IPS-11a (cell line): ENCODE results near the gene IL2RG.

ENCODE experiments used
- H3K4me3 ChIP-seq: one replicate; pipeline ENCODE4 v1.5.1; 2013; ENCODE audit warnings: low read depth, low read length, control low read depth

The IL2RG gene

DNA sequence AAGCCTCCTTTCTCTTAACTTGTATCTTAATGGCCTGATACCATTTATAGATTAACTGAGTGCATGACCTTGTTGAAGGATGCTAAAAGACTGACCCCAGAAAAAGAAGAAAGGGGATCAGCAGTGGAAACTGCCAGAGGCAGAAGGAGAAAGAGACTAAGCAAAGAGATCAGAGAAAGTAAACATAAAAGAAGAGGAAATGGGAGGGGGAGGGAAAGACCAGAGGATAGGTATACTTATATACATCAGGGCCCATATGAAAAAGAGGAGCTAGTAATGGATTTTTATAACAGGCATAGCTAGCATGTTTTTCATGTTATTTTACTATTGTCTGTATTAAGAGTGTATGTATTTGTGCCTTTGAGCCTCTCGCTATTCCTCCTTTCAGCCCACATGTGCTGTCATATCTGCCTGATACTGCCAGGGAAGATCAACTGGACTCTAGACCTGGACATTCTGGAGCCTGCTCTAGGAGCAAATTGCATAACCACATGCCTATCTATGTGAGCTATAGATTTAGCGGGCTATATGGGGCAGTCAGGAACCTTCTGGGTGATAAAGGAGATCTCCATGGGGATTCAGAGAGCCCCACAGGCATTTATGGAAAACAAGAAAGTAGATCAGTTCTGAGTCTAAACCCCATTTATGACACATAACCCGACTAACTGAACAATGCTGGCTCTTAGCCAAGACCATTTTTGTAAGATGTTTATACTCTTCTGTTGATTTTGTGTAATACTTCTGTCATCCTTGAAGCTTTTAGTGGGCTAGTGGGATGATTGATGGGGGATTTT is 29.9 kb downstream of the IL2RG start:
- H3K4me3 ChIP-seq = no peak overlapping the region

DNA sequence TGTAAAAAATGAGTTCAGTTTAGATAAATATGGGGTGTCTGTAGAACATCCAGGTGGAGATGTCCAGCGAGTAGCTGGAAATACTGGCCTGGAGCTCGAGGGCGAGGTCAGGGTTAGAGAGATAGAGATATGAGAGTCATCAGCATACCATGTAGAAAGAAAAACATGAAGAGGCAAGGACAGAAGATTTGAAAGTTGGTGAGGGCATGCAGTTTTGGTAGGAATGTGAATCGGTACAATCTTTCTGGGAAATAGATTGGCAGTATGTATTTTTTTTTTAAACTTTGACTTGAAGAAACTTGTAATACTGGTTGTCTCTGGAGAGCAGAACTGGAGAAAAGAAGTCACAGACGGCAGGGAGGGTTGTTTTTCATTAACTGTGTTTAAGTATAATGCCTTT is 40.8 kb downstream of the IL2RG start:
- no peak overlapping the region for H3K4me3 ChIP-seq

DNA sequence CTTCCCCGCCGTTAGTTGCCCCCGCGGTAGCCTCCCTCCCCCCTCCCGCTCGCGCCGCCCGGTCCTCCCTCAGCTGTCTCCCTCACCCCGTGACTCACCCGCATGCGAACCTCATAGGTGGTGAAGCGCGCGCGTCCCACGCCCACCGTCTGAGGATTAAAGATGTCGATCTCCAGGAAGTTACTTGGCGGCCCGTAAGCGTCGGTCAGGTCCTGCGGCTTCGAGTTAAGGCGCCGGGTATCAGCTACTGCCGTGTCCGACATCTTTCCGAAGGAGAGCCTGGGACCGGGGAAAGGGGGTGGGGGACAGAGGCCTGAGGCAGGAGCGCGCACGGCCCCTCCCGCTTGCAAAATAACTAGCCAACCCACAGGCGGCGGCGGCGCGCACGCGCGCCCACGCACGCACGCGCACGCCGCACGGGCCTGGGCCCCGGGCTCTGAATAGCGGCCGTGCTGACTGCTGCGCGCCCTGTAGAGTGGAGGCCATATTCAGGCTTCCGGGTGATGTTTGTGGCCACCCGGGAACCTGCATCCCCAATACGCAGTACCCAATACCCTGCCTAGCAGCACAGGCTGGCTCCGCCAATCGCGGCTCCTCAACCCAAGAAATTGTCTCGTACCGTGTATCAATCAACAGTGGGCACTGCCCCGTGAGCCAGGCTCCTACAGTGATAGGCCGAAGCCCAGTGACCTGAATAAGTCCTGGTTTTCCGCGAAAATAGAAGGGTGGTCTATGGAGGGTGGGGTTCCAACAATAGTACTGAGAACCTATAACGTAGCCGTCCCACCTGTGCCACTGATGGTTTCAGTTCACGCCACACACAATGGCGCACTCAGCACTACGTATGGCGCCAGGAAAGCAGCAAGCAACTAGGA is 43.1 kb downstream of the IL2RG start, which contains the start of gene SNX12:
TSS of gene SNX12 (minus strand) at position 291 of the 875 bp plus-strand sequence. CDS start at position 263, 28 bp downstream.
- peak within 1 kb of the TSS; percentile 69 for H3K4me3 ChIP-seq

DNA sequence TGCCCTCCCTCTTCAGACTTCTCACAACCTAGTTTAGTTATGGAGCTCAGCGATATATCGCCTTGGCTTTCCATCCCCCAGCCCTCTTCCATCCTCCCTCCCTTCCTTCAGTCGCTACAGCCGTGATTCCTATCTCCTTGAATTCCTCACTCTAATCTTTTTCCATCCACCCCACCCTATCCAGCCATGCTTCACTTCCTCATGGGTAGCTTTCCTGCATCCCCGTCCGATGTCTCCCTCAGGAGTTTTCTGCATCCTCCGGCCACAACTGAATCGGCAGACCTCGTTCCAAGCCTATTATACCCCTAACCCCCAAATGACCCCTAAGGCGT is 43.7 kb downstream of the IL2RG start:
- H3K4me3 ChIP-seq = peak overlapping the region; percentile 56

- H3K4me3 ChIP-seq = peak overlapping the region; percentile 56
These were observed 44.3 kb downstream of the IL2RG start for GRCh38 chrX:71067089-71067488.

- H3K4me3 ChIP-seq = no peak overlapping the region
These were observed 51.2 kb downstream of the IL2RG start for GRCh38 chrX:71060127-71060526.

DNA sequence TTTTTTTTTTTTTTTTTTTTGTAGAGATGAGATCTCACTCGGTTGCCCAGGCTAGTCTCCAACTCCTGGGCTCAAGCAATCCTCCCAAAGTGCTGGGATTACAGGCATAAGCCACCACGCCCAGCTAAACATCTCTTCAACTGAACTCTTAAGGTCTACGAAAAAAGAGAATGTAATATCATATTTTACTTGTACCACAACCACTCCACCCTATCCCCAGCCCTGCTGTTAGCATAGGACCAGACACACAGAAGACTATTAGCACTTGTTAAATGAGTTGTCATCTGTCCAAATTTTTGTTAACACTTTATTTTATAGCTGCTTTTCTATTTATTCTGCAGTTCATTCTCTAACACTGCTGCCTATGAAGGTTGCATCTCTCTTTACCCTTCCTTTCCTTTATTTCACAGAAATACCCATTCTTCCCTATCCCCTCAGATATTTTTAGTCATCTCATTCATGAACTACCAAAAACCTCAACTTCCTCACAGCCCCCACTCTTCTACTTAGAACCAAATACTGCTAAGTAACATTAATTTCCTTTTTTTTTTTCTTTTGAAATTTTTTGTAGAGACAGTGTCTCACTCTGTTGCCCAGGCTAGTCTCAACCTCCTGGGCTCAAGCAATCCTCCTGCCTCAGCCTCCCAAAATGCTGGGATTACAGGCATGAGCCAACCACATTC is 53.4 kb downstream of the IL2RG start:
- no peak overlapping the region for H3K4me3 ChIP-seq
